Measurements from ENCODE around the gene PCSK6. TPM values are rescaled to one million over a fixed set of nuclear protein-coding genes. Genes with fewer than 3 reads are reported as not detected.

Gene PCSK6
- total RNA-seq, 2 experiments from 2014 or later, result 0.28 TPM; not detected in 1

DNA sequence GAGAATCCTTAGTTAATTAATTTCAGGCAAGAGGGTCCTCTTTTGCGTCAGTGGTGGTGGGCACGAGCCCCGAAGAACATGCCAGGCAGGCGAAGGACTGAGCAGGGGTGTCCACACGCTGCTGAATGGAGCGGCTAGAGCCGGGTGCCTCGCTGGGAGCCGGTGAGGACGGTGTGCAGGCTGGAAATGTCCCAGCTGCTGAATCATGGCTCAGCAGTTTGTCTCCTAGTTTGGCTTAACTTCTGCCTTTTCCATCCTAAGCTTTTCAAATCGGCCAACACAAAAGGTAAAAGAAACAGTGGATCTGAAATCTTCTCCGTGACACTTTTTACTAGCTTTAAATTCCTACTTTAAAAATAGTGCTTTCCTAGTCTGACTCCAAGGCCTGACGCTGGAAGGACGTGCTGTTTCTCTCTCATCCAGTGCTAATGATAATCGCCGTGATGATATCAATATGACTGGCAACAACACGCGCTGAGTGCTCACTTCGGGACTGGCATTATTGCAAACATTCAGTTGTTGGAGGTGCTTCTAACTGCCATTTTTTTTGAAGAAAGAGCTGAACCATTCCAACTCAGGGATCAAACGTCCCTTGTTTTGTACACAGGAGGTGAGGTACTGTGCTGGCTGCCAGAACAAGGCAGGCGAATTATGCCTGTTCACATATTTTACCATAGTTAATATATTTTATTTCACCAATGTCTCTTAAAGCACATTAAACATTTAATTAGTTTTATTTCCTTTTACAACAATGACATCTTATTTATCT lies 19.8 kb downstream of the PCSK6 start:
- Histone ChIP-seq H3K27ac (ENCODE audit: low read depth in 1 of 2, low read length in 2 of 2) (no peak overlapping the region), H3K27me3 (ENCODE audit: control insufficient read depth in 1 of 2, insufficient read depth in 2 of 2, low read length in 2 of 2) (peaks cover 4 to 9% of the 10 kb centered on the region in 2 experiments), H3K9me3 (ENCODE audit: control insufficient read depth in 1 of 2, insufficient read depth in 1 of 2, low read length in 2 of 2) (peaks cover 0 to 8% of the 10 kb centered on the region in 2 experiments), H3K4me3 (ENCODE audit: low read length) (no peak overlapping the region), H3K36me3 (ENCODE audit: insufficient read depth, low read length) (no peaks in the 10 kb centered on the region), H3K4me1 (ENCODE audit: insufficient read depth, low read length) (no peaks in the 10 kb centered on the region)
- no peak overlapping the region for H3K4me3 Mint-ChIP-seq
- peaks cover 44% of the 10 kb centered on the region for H3K27me3 Mint-ChIP-seq
- H3K4me1 Mint-ChIP-seq (ENCODE audit: low read depth), result no peaks in the 10 kb centered on the region
- ATAC-seq (ENCODE audit: poor library complexity), result no peak
- CTCF ChIA-PET, result no interaction called here
- H3K9me3 Mint-ChIP-seq, result peaks cover 3% of the 10 kb centered on the region
- H3K27ac Mint-ChIP-seq, result no peak overlapping the region
- intact Hi-C loops (cut with DNase I, micrococcal nuclease), result no loop called here
- no peaks in the 10 kb centered on the region for H3K36me3 Mint-ChIP-seq (ENCODE audit: low read depth)
- TF ChIP-seq, protein P1, sequence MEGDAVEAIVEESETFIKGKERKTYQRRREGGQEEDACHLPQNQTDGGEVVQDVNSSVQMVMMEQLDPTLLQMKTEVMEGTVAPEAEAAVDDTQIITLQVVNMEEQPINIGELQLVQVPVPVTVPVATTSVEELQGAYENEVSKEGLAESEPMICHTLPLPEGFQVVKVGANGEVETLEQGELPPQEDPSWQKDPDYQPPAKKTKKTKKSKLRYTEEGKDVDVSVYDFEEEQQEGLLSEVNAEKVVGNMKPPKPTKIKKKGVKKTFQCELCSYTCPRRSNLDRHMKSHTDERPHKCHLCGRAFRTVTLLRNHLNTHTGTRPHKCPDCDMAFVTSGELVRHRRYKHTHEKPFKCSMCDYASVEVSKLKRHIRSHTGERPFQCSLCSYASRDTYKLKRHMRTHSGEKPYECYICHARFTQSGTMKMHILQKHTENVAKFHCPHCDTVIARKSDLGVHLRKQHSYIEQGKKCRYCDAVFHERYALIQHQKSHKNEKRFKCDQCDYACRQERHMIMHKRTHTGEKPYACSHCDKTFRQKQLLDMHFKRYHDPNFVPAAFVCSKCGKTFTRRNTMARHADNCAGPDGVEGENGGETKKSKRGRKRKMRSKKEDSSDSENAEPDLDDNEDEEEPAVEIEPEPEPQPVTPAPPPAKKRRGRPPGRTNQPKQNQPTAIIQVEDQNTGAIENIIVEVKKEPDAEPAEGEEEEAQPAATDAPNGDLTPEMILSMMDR (IDR thresholded peaks at IDR 0.05), result no peak
- no peak for DNase-seq
- POLR2A ChIA-PET, result no interaction called here

DNA sequence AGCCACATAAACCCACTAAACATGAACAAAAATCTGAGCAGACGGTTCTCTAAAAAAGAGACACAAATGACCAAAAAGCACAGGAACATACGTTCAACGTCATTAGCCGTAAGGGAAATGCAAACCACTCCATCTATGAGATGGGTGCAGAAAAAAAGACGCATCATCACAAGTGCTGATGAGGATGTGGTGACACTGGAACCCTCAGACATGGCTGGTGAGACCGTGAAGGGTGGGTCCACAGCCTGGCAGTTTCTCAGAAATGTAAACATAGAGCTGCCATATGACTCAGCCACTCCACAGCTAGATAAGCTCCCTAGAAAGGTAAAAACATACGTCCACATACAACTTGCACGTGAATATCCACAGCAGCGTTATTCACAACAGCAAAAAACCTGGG lies 23.3 kb downstream of the PCSK6 start:
- DNase-seq (no peak), ATAC-seq (ENCODE audit: poor library complexity) (no peak)
- no peaks in the 10 kb centered on the region for H3K36me3 Mint-ChIP-seq (ENCODE audit: low read depth)
- TF ChIP-seq, protein P1 (IDR thresholded peaks at IDR 0.05), result no peak
- Histone ChIP-seq H3K4me3 (ENCODE audit: low read length) (no peak overlapping the region), H3K27me3 (ENCODE audit: control insufficient read depth in 1 of 2, insufficient read depth in 2 of 2, low read length in 2 of 2) (peaks cover 7 to 11% of the 10 kb centered on the region in 2 experiments), H3K9me3 (ENCODE audit: control insufficient read depth in 1 of 2, insufficient read depth in 1 of 2, low read length in 2 of 2) (peaks cover 0 to 10% of the 10 kb centered on the region in 2 experiments), H3K4me1 (ENCODE audit: insufficient read depth, low read length) (no peaks in the 10 kb centered on the region), H3K36me3 (ENCODE audit: insufficient read depth, low read length) (no peaks in the 10 kb centered on the region), H3K27ac (ENCODE audit: low read depth in 1 of 2, low read length in 2 of 2) (no peak overlapping the region)
- peaks cover 3% of the 10 kb centered on the region for H3K9me3 Mint-ChIP-seq
- no peak overlapping the region for H3K27ac Mint-ChIP-seq
- ChIA-PET CTCF (no interaction called here), POLR2A (no interaction called here)
- peaks cover 46% of the 10 kb centered on the region for H3K27me3 Mint-ChIP-seq
- no peak overlapping the region for H3K4me3 Mint-ChIP-seq
- intact Hi-C loops (cut with DNase I, micrococcal nuclease), result no loop called here
- no peaks in the 10 kb centered on the region for H3K4me1 Mint-ChIP-seq (ENCODE audit: low read depth)

DNA sequence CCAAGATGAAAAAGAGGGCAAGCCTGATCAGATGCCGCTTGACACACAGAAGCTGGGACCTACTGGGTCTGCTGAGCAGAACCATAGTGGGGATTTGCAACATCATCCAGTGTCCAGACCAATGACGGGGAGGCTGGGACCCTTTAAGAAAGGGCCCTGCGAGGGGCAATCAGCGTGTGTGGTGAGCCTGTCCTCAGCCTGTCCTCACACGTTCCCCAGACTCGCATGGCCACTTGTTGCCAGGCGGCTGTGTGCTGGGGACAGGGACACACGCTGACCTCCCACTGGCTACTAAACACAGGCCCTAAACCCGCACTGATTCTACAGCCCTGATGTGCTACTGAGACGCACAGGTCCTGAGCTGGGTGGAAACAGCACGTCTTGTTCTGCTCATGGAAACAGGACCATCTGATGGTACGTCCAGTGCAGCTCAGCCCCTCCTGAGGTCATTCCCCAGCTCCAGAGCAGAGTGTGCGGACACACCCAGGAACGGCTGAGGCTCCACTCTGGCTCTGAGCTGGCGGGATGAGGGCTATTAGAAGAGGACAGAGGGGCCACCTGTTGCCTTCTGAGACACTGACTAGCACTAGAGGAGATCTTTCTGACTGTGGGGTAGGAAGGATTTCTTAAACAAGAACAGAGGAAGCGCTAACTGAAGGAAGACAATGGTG lies 24.4 kb downstream of the PCSK6 start:
- TF ChIP-seq, protein P1 (IDR thresholded peaks at IDR 0.05), result no peak
- Histone ChIP-seq H3K27me3 (ENCODE audit: control insufficient read depth in 1 of 2, insufficient read depth in 2 of 2, low read length in 2 of 2) (peaks cover 5 to 11% of the 10 kb centered on the region in 2 experiments), H3K27ac (ENCODE audit: low read depth in 1 of 2, low read length in 2 of 2) (no peak overlapping the region), H3K36me3 (ENCODE audit: insufficient read depth, low read length) (no peaks in the 10 kb centered on the region), H3K4me3 (ENCODE audit: low read length) (no peak overlapping the region), H3K9me3 (ENCODE audit: control insufficient read depth in 1 of 2, insufficient read depth in 1 of 2, low read length in 2 of 2) (peaks cover 0 to 10% of the 10 kb centered on the region in 2 experiments), H3K4me1 (ENCODE audit: insufficient read depth, low read length) (no peaks in the 10 kb centered on the region)
- no peaks in the 10 kb centered on the region for H3K36me3 Mint-ChIP-seq (ENCODE audit: low read depth)
- no peak overlapping the region for H3K4me3 Mint-ChIP-seq
- peaks cover 3% of the 10 kb centered on the region for H3K9me3 Mint-ChIP-seq
- ChIA-PET POLR2A (no interaction called here), CTCF (no interaction called here)
- DNase-seq, result no peak
- ATAC-seq (ENCODE audit: poor library complexity), result no peak
- H3K27me3 Mint-ChIP-seq, result peaks cover 44% of the 10 kb centered on the region
- H3K27ac Mint-ChIP-seq, result no peak overlapping the region
- intact Hi-C loops (cut with DNase I, micrococcal nuclease), result no loop called here
- H3K4me1 Mint-ChIP-seq (ENCODE audit: low read depth), result no peaks in the 10 kb centered on the region

Data from CD4-positive, alpha-beta T cell (primary cell).